Measurements from ENCODE around the gene FAP. TPM values are rescaled to one million over a fixed set of nuclear protein-coding genes. Genes with fewer than 3 reads are reported as not detected.
A peak's percentile ranks its signal among the peaks of the same experiment; 100 is the strongest.

The FAP gene
- total and polyA plus RNA-seq, 2 donors, result 1.5 to 1.8 TPM

- Histone ChIP-seq H3K9me3 (ENCODE audit: control insufficient read depth in 2 of 2, insufficient read depth in 1 of 2, low read length in 1 of 2) (no peaks in the 10 kb centered on the region), H3K36me3 (ENCODE audit: control insufficient read depth in 2 of 2, insufficient read depth in 2 of 2, low read length in 1 of 2) (peaks cover 0 to 6% of the 10 kb centered on the region in 2 donors), H3K4me3 (ENCODE audit: low read length in 2 of 2) (no peak overlapping the region), H3K27me3 (ENCODE audit: control insufficient read depth in 2 of 2, insufficient read depth in 1 of 2, low read length in 1 of 2) (no peaks in the 10 kb centered on the region), H3K27ac (ENCODE audit: low read depth in 1 of 2, low read length in 1 of 2) (no peak overlapping the region), H3K4me1 (ENCODE audit: control insufficient read depth in 2 of 2, insufficient read depth in 2 of 2, low read length in 2 of 2) (no peaks in the 10 kb centered on the region)
- 96% methylated on average over 7 of the region's 7 CpGs for WGBS
- DNase-seq (ENCODE audit: low read depth in 6 of 9, low spot score in 9 of 9), result no peak
These were observed 22.6 kb upstream of the FAP start for GRCh38 chr2:162265666-162266459.

- DNase-seq (ENCODE audit: low read depth in 6 of 9, low spot score in 9 of 9), result peak in 1 of 9 donors; percentile 4
- no peaks in the 10 kb centered on the region for H3K4me1 ChIP-seq (ENCODE audit: control insufficient read depth in 2 of 2, insufficient read depth in 2 of 2, low read length in 2 of 2)
- no peaks in the 10 kb centered on the region for H3K9me3 ChIP-seq (ENCODE audit: control insufficient read depth in 2 of 2, insufficient read depth in 1 of 2, low read length in 1 of 2)
- no peaks in the 10 kb centered on the region for H3K27me3 ChIP-seq (ENCODE audit: control insufficient read depth in 2 of 2, insufficient read depth in 1 of 2, low read length in 1 of 2)
- WGBS, result 77% methylated on average over 4 of the region's 4 CpGs
- H3K27ac ChIP-seq (ENCODE audit: low read depth in 1 of 2, low read length in 1 of 2), result peak overlapping the region in 1 of 2 donors; percentile 66
- H3K4me3 ChIP-seq (ENCODE audit: low read length in 2 of 2), result no peak overlapping the region
- H3K36me3 ChIP-seq (ENCODE audit: control insufficient read depth in 2 of 2, insufficient read depth in 2 of 2, low read length in 1 of 2), result peaks cover 0 to 2% of the 10 kb centered on the region in 2 donors
These were observed 18.0 kb upstream of the FAP start for GRCh38 chr2:162261032-162261945.

- Histone ChIP-seq H3K4me1 (ENCODE audit: control insufficient read depth in 2 of 2, insufficient read depth in 2 of 2, low read length in 2 of 2) (no peaks in the 10 kb centered on the region), H3K27me3 (ENCODE audit: control insufficient read depth in 2 of 2, insufficient read depth in 1 of 2, low read length in 1 of 2) (no peaks in the 10 kb centered on the region), H3K4me3 (ENCODE audit: low read length in 2 of 2) (no peak overlapping the region), H3K36me3 (ENCODE audit: control insufficient read depth in 2 of 2, insufficient read depth in 2 of 2, low read length in 1 of 2) (no peaks in the 10 kb centered on the region), H3K27ac (ENCODE audit: low read depth in 1 of 2, low read length in 1 of 2) (no peak overlapping the region), H3K9me3 (ENCODE audit: control insufficient read depth in 2 of 2, insufficient read depth in 1 of 2, low read length in 1 of 2) (no peaks in the 10 kb centered on the region)
- WGBS, result 96% methylated on average over 2 of the region's 2 CpGs
- DNase-seq (ENCODE audit: low read depth in 6 of 9, low spot score in 9 of 9), result no peak
These were observed 15.4 kb upstream of the FAP start for GRCh38 chr2:162258686-162259085.

GRCh38 chr2:162258169-162258568, 14.9 kb upstream of the FAP start:
- Histone ChIP-seq H3K27ac (ENCODE audit: low read depth in 1 of 2, low read length in 1 of 2) (no peak overlapping the region), H3K27me3 (ENCODE audit: control insufficient read depth in 2 of 2, insufficient read depth in 1 of 2, low read length in 1 of 2) (no peaks in the 10 kb centered on the region), H3K4me3 (ENCODE audit: low read length in 2 of 2) (no peak overlapping the region), H3K36me3 (ENCODE audit: control insufficient read depth in 2 of 2, insufficient read depth in 2 of 2, low read length in 1 of 2) (no peaks in the 10 kb centered on the region), H3K9me3 (ENCODE audit: control insufficient read depth in 2 of 2, insufficient read depth in 1 of 2, low read length in 1 of 2) (no peaks in the 10 kb centered on the region), H3K4me1 (ENCODE audit: control insufficient read depth in 2 of 2, insufficient read depth in 2 of 2, low read length in 2 of 2) (no peaks in the 10 kb centered on the region)
- DNase-seq (ENCODE audit: low read depth in 6 of 9, low spot score in 9 of 9), result no peak
- 97% methylated on average over 4 of the region's 4 CpGs for WGBS

GRCh38 chr2:162257425-162257824, 14.2 kb upstream of the FAP start:
- 80% methylated on average over 1 of the region's 1 CpG for whole genome bisulfite sequencing
- no peaks in the 10 kb centered on the region for H3K9me3 ChIP-seq (ENCODE audit: control insufficient read depth in 2 of 2, insufficient read depth in 1 of 2, low read length in 1 of 2)
- H3K36me3 ChIP-seq (ENCODE audit: control insufficient read depth in 2 of 2, insufficient read depth in 2 of 2, low read length in 1 of 2), result no peaks in the 10 kb centered on the region
- H3K27me3 ChIP-seq (ENCODE audit: control insufficient read depth in 2 of 2, insufficient read depth in 1 of 2, low read length in 1 of 2), result no peaks in the 10 kb centered on the region
- H3K4me1 ChIP-seq (ENCODE audit: control insufficient read depth in 2 of 2, insufficient read depth in 2 of 2, low read length in 2 of 2), result no peaks in the 10 kb centered on the region
- no peak for DNase-seq (ENCODE audit: low read depth in 6 of 9, low spot score in 9 of 9)
- H3K27ac ChIP-seq (ENCODE audit: low read depth in 1 of 2, low read length in 1 of 2), result no peak overlapping the region
- no peak overlapping the region for H3K4me3 ChIP-seq (ENCODE audit: low read length in 2 of 2)

GRCh38 chr2:162256591-162256991, 13.3 kb upstream of the FAP start:
- Histone ChIP-seq H3K27ac (ENCODE audit: low read depth in 1 of 2, low read length in 1 of 2) (no peak overlapping the region), H3K27me3 (ENCODE audit: control insufficient read depth in 2 of 2, insufficient read depth in 1 of 2, low read length in 1 of 2) (no peaks in the 10 kb centered on the region), H3K36me3 (ENCODE audit: control insufficient read depth in 2 of 2, insufficient read depth in 2 of 2, low read length in 1 of 2) (no peaks in the 10 kb centered on the region), H3K9me3 (ENCODE audit: control insufficient read depth in 2 of 2, insufficient read depth in 1 of 2, low read length in 1 of 2) (no peaks in the 10 kb centered on the region), H3K4me1 (ENCODE audit: control insufficient read depth in 2 of 2, insufficient read depth in 2 of 2, low read length in 2 of 2) (no peaks in the 10 kb centered on the region), H3K4me3 (ENCODE audit: low read length in 2 of 2) (no peak overlapping the region)
- 95% methylated on average over 2 of the region's 2 CpGs for WGBS
- DNase-seq (ENCODE audit: low read depth in 6 of 9, low spot score in 9 of 9), result no peak

- no peaks in the 10 kb centered on the region for H3K4me1 ChIP-seq (ENCODE audit: control insufficient read depth in 2 of 2, insufficient read depth in 2 of 2, low read length in 2 of 2)
- no peak overlapping the region for H3K4me3 ChIP-seq (ENCODE audit: low read length in 2 of 2)
- no peaks in the 10 kb centered on the region for H3K36me3 ChIP-seq (ENCODE audit: control insufficient read depth in 2 of 2, insufficient read depth in 2 of 2, low read length in 1 of 2)
- H3K27me3 ChIP-seq (ENCODE audit: control insufficient read depth in 2 of 2, insufficient read depth in 1 of 2, low read length in 1 of 2), result no peaks in the 10 kb centered on the region
- DNase-seq (ENCODE audit: low read depth in 6 of 9, low spot score in 9 of 9), result no peak
- H3K9me3 ChIP-seq (ENCODE audit: control insufficient read depth in 2 of 2, insufficient read depth in 1 of 2, low read length in 1 of 2), result no peaks in the 10 kb centered on the region
- no peak overlapping the region for H3K27ac ChIP-seq (ENCODE audit: low read depth in 1 of 2, low read length in 1 of 2)
- 96% methylated on average over 2 of the region's 2 CpGs for WGBS
These were observed 11.1 kb upstream of the FAP start for GRCh38 chr2:162254236-162254871.

GRCh38 chr2:162253435-162253834, 10.2 kb upstream of the FAP start:
- Histone ChIP-seq H3K4me3 (ENCODE audit: low read length in 2 of 2) (no peak overlapping the region), H3K36me3 (ENCODE audit: control insufficient read depth in 2 of 2, insufficient read depth in 2 of 2, low read length in 1 of 2) (no peaks in the 10 kb centered on the region), H3K9me3 (ENCODE audit: control insufficient read depth in 2 of 2, insufficient read depth in 1 of 2, low read length in 1 of 2) (no peaks in the 10 kb centered on the region), H3K27me3 (ENCODE audit: control insufficient read depth in 2 of 2, insufficient read depth in 1 of 2, low read length in 1 of 2) (no peaks in the 10 kb centered on the region), H3K27ac (ENCODE audit: low read depth in 1 of 2, low read length in 1 of 2) (no peak overlapping the region), H3K4me1 (ENCODE audit: control insufficient read depth in 2 of 2, insufficient read depth in 2 of 2, low read length in 2 of 2) (no peaks in the 10 kb centered on the region)
- no peak for DNase-seq (ENCODE audit: low read depth in 6 of 9, low spot score in 9 of 9)
- 90% methylated on average over 3 of the region's 3 CpGs for WGBS

- WGBS, result 97% methylated on average over 2 of the region's 2 CpGs
- Histone ChIP-seq H3K27ac (ENCODE audit: low read depth in 1 of 2, low read length in 1 of 2) (no peak overlapping the region), H3K36me3 (ENCODE audit: control insufficient read depth in 2 of 2, insufficient read depth in 2 of 2, low read length in 1 of 2) (no peaks in the 10 kb centered on the region), H3K9me3 (ENCODE audit: control insufficient read depth in 2 of 2, insufficient read depth in 1 of 2, low read length in 1 of 2) (no peaks in the 10 kb centered on the region), H3K4me3 (ENCODE audit: low read length in 2 of 2) (no peak overlapping the region), H3K4me1 (ENCODE audit: control insufficient read depth in 2 of 2, insufficient read depth in 2 of 2, low read length in 2 of 2) (no peaks in the 10 kb centered on the region), H3K27me3 (ENCODE audit: control insufficient read depth in 2 of 2, insufficient read depth in 1 of 2, low read length in 1 of 2) (no peaks in the 10 kb centered on the region)
- DNase-seq (ENCODE audit: low read depth in 6 of 9, low spot score in 9 of 9), result no peak
These were observed 8.9 kb upstream of the FAP start for GRCh38 chr2:162252153-162252552.
